Naive thymus-derived CD4-positive, alpha-beta T cell (primary cell): Measurements from ENCODE around the gene SIGMAR1. TPM values are rescaled to one million over a fixed set of nuclear protein-coding genes. Genes with fewer than 3 reads are reported as not detected.
A peak's percentile ranks its signal among the peaks of the same experiment; 100 is the strongest.

Source experiments
- ATAC-seq: fragments of 150-1000 bp; cut with Tn5 transposase; 2 replicates; pipeline ENCODE4 v1.10.0; 2021; ENCODE audit warnings: mild to moderate bottlenecking, moderate library complexity
- CTCF ChIA-PET: fragments of 350-600 bp; sonication (Branson Sonifier 250); formaldehyde crosslinking; loops from one replicate; lab custom pipeline; 2021; ENCODE audit warnings: antibody characterized with exemption; lab: Charles Lee
- POLR2A ChIA-PET: fragments of 350-600 bp; sonication (Branson Sonifier 250); formaldehyde crosslinking; loops from one replicate; lab custom pipeline; 2021; ENCODE audit warnings: antibody characterized with exemption, inconsistent platforms; lab: Charles Lee
- DNase-seq, 9 donors: peaks; one replicate each; pipeline versions ENCODE4 v3.0.0 to v3.0.0-alpha.2; 2020 to 2022; ENCODE audit warnings: mixed read lengths in 1 of 9
- H3K27ac ChIP-seq: one replicate; pipeline ENCODE4 v1.7.0; 2013; ENCODE audit warnings: mild to moderate bottlenecking, low read depth, low read length, moderate library complexity
- H3K27me3 ChIP-seq, 2 donors: one replicate each; pipeline ENCODE4 v1.7.0; 2013; ENCODE audit warnings: low read length in 2 of 2, mild to moderate bottlenecking in 2 of 2, moderate library complexity in 2 of 2; ENCODE audit not compliant: control insufficient read depth in 2 of 2, insufficient read depth in 2 of 2
- H3K36me3 ChIP-seq, 3 experiments: 1 replicate in 2 of 3; 2 replicates in 1 of 3; pipeline ENCODE4 v1.7.0; 2013; ENCODE audit warnings: low read length in 3 of 3, mild to moderate bottlenecking in 3 of 3, moderate library complexity in 1 of 3; ENCODE audit not compliant: insufficient read depth in 3 of 3, control insufficient read depth in 2 of 3
- H3K4me1 ChIP-seq, 2 donors: one replicate each; pipeline ENCODE4 v1.7.0; 2013; ENCODE audit warnings: low read length in 2 of 2, mild to moderate bottlenecking in 2 of 2, moderate library complexity in 1 of 2; ENCODE audit not compliant: control insufficient read depth in 2 of 2, insufficient read depth in 2 of 2
- H3K4me3 ChIP-seq: 2 replicates; pipeline ENCODE4 v1.7.0; 2013; ENCODE audit warnings: mild to moderate bottlenecking, low read length
- H3K9me3 ChIP-seq, 3 experiments: 1 replicate in 2 of 3; 2 replicates in 1 of 3; pipeline ENCODE4 v1.7.0; 2013; ENCODE audit warnings: low read length in 3 of 3; ENCODE audit not compliant: control insufficient read depth in 2 of 3
- H3K27ac Mint-ChIP-seq, 9 donors: one replicate each; pipeline ENCODE4 v1.8.0; 2020 to 2022; ENCODE audit warnings: mixed read lengths in 9 of 9, mild to moderate bottlenecking in 8 of 9, moderate library complexity in 5 of 9, inconsistent platforms in 2 of 9
- H3K27me3 Mint-ChIP-seq, 5 donors: one replicate each; pipeline ENCODE4 v1.8.0; 2021 to 2022; ENCODE audit warnings: mixed read lengths in 5 of 5, mild to moderate bottlenecking in 1 of 5
- H3K36me3 Mint-ChIP-seq, 5 donors: one replicate each; pipeline ENCODE4 v1.8.0; 2020 to 2022; ENCODE audit warnings: mixed read lengths in 5 of 5, mild to moderate bottlenecking in 3 of 5, inconsistent platforms in 1 of 5
- H3K4me1 Mint-ChIP-seq, 7 donors: one replicate each; pipeline ENCODE4 v1.8.0; 2020 to 2022; ENCODE audit warnings: mixed read lengths in 7 of 7, mild to moderate bottlenecking in 3 of 7, inconsistent platforms in 1 of 7
- H3K4me3 Mint-ChIP-seq, 10 donors: one replicate each; pipeline ENCODE4 v1.8.0; 2020 to 2022; ENCODE audit warnings: mild to moderate bottlenecking in 10 of 10, mixed read lengths in 10 of 10, moderate library complexity in 6 of 10, inconsistent platforms in 2 of 10
- H3K9me3 Mint-ChIP-seq, 11 donors: one replicate each; pipeline ENCODE4 v1.8.0; 2020 to 2022; ENCODE audit warnings: mixed read lengths in 11 of 11, mild to moderate bottlenecking in 4 of 11, inconsistent platforms in 1 of 11, moderate library complexity in 1 of 11
- intact Hi-C, 2 donors: fragments of 100-400 bp; cut with micrococcal nuclease; formaldehyde crosslinking; loops; one replicate each; pipeline ENCODE4 v1.15.1; 2023
- polyA plus RNA-seq, 2 donors: library from polyadenylated mRNA; unstranded; fragments of 300-500 nt; fragmentation: Illumina TruSeq; gene quantifications; one replicate each; pipeline ENCODE4 v1.2.3, GENCODE V29; 2021
- total RNA-seq, 6 experiments: library from RNA in 5 of 6; stranded (reverse) in 5 of 6; gene quantifications; 1 replicate in 5 of 6; 2 replicates in 1 of 6; pipeline ENCODE4 v1.2.3 and lab custom pipeline; 2021 to 2026

SIGMAR1 gene
- total RNA-seq = 10 to 100 TPM; 20.7 to 63.8 (median 46.0) TPM
- polyA plus RNA-seq = 100 to 1,000 TPM in 1 of 2 donors, 10 to 100 TPM in 1; 93.5 to 102 TPM
- 24.9 reads per million, percentile 55 among the genes with 10 or more reads in this experiment for total RNA-seq (lab: John Stamatoyannopoulos, UW)

DNA sequence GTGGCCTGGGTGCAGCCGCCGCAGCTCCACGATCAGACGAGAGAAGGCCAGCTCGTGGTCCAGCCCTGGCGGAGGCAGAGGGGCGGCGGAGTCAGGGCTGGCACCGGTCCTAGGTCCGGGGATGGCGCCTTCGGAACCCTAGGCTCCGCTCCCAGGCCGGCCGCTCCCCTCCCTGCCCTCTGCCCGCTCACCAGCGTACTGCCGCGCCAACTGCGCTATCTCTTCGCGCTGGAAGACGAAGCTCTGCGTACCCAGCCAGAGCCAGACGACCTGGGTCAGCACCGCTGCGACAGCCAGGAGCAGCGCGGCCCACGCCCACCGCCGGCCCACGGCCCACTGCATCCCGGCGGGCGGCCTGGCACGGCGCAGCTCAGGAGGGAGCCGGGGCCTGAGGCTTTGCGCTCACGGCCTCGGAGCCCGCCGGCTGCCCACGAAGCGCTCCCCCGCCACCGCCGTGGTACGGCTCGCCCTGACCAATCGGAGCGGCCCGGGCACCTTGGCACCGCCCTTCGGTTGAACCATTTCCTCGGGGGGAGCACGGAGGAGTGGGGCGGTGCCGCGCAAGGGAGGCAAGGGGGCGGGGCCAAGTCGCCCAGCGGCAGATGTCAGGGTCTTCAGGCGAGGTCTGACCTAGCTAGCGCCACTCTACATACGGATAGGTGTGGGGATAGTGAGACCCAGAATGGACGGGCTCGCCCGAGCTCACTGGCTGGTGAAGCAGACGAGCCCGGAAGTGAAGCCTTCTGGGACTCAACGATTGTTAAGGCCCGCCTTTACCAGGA, at the start of gene SIGMAR1:
Gene SIGMAR1 (minus strand): TSS at position 432 of the 782 bp plus-strand sequence. CDS start 90 bp downstream, at position 342.
- Mint-ChIP-seq H3K36me3 (peaks cover 0 to 5% (median 3%) of the 10 kb centered on the region in 5 donors), H3K27me3 (no peaks in the 10 kb centered on the region), H3K27ac (peak within 1 kb of the TSS; percentile 88 to 98 (median 95)), H3K9me3 (peaks cover 0 to 1% (median 0%) of the 10 kb centered on the region in 11 donors), H3K4me1 (peaks cover 26 to 45% (median 37%) of the 10 kb centered on the region in 7 donors), H3K4me3 (peak within 1 kb of the TSS; percentile 88 to 93 (median 90))
- intact Hi-C loops = loop anchor here (1.0 to 10.0 kb wide), 11 partner anchors 9 to 967 kb away; partner anchors contain the start of genes DNAI1 (in 2 of the 2), DNAJB5 (in 2 of the 2), FAM219A (in 2 of the 2) and GALT (in 2 of the 2)
- Histone ChIP-seq H3K27me3 (no peaks in the 10 kb centered on the region), H3K36me3 (peaks cover 0 to 13% (median 0%) of the 10 kb centered on the region in 3 experiments), H3K4me1 (peaks cover 21 to 22% of the 10 kb centered on the region in 2 donors), H3K9me3 (no peaks in the 10 kb centered on the region), H3K27ac (peak within 1 kb of the TSS; percentile 70), H3K4me3 (peak within 1 kb of the TSS; percentile 94)
- ChIA-PET CTCF (interaction anchor here (0.5 to 8.0 kb wide), 12 partner anchors 9 to 386 kb away, joined by 3 to 98 read pairs (median 6); partner anchors contain the start of genes DCTN3, GALT and RPP25L), POLR2A (interaction anchor here (0.6 to 7.0 kb wide), 21 partner anchors 8 to 1090 kb away, joined by 3 to 99 read pairs (median 5); partner anchors contain the start of genes ARID3C, CCL27, DCTN3 and GALT)
- DNase-seq (peak; percentile 88 to 97 (median 95)), ATAC-seq (peak; percentile 97)

DNA sequence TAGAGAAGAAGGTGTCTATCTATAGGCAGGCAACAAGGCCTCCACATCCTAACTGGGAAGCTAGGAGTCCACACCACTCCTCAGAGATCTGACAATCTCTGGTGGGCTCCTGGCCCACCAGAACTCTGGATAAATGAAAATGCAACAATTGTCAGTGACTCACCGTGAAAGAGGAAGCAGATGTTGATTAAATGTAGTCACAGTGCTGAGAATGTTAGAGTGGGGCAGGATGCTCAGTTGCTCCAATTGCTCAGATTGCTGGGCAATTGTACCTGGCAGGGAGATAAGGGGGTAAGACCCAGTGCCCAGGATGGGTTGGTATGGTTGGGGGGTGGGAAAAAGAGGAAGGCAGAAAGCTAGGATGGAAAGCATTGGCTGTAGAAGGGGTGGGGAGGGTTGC, 49.1 kb upstream of the SIGMAR1 start:
- H3K9me3 Mint-ChIP-seq = no peaks in the 10 kb centered on the region
- peaks cover 0 to 7% (median 0%) of the 10 kb centered on the region in 5 donors for H3K27me3 Mint-ChIP-seq
- Histone ChIP-seq H3K4me3 (no peak overlapping the region), H3K27ac (no peak overlapping the region), H3K27me3 (no peaks in the 10 kb centered on the region), H3K36me3 (no peaks in the 10 kb centered on the region), H3K4me1 (no peaks in the 10 kb centered on the region), H3K9me3 (no peaks in the 10 kb centered on the region)
- H3K4me1 Mint-ChIP-seq = peaks cover 0 to 2% (median 0%) of the 10 kb centered on the region in 7 donors
- ATAC-seq (no peak), DNase-seq (no peak)
- CTCF ChIA-PET = interaction anchor here (0.5 kb wide), 1 partner anchor 12 kb away, joined by 3 read pairs; no protein-coding TSS in a partner anchor
- no peaks in the 10 kb centered on the region for H3K36me3 Mint-ChIP-seq
- no peak overlapping the region for H3K4me3 Mint-ChIP-seq
- no peak overlapping the region for H3K27ac Mint-ChIP-seq
- POLR2A ChIA-PET = no interaction called here
- intact Hi-C loops = no loop called here

DNA sequence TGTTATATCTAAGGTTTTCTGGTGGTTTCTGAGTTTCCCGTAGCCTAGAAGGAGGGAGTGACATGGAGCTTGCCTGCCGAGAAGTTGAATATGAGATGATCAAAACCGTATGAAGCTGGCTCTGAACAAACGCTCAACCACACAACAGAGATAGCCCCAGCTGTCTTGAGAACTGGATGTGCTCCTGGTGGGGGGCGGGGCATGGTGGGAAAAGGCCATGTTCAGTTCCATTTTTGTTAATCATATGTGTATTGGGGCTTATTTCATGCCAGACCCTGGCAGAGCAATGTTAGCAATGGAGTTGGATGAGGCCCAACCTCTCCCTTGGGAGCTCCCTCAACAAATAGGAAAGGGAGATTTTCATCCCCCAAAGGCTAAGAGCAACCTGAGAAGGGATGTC, 48.6 kb upstream of the SIGMAR1 start:
- Mint-ChIP-seq H3K9me3 (no peaks in the 10 kb centered on the region), H3K4me1 (peaks cover 0 to under 1% (median 0%) of the 10 kb centered on the region in 7 donors), H3K27ac (no peak overlapping the region), H3K36me3 (no peaks in the 10 kb centered on the region), H3K27me3 (peaks cover 0 to 7% (median 0%) of the 10 kb centered on the region in 5 donors), H3K4me3 (no peak overlapping the region)
- no peak for DNase-seq
- no peaks in the 10 kb centered on the region for H3K4me1 ChIP-seq
- H3K4me3 ChIP-seq = no peak overlapping the region
- POLR2A ChIA-PET = interaction anchor here (0.7 kb wide), 1 partner anchor 23 kb away, joined by 3 read pairs; no protein-coding TSS in a partner anchor
- H3K27ac ChIP-seq = no peak overlapping the region
- ATAC-seq = no peak
- no peaks in the 10 kb centered on the region for H3K36me3 ChIP-seq
- no peaks in the 10 kb centered on the region for H3K9me3 ChIP-seq
- CTCF ChIA-PET = interaction anchor here (0.5 kb wide), 1 partner anchor 12 kb away, joined by 3 read pairs; no protein-coding TSS in a partner anchor
- intact Hi-C loops = no loop called here
- no peaks in the 10 kb centered on the region for H3K27me3 ChIP-seq

DNA sequence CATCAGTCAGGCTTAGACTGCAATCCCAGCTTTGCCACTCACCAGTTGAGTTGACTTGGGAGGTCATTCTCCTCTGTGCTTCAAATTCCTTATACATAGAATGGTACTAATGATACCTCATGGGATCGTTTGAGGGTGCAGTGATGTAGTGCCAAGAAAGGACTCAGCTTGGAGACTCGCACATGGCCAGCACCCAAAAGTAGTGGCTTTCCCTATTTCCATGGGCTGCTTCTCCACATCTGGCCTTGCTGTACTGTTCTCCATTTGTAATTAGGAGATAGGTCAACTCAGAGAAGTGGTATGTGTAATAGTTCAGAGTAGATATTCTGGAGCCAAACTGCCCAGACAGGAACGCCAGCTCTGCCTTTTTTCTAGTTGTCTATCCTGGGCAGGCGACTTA, 48.0 kb upstream of the SIGMAR1 start:
- H3K4me1 ChIP-seq = no peaks in the 10 kb centered on the region
- no peaks in the 10 kb centered on the region for H3K4me1 Mint-ChIP-seq
- POLR2A ChIA-PET = interaction anchor here (0.7 kb wide), 1 partner anchor 22 kb away, joined by 3 read pairs; no protein-coding TSS in a partner anchor

DNA sequence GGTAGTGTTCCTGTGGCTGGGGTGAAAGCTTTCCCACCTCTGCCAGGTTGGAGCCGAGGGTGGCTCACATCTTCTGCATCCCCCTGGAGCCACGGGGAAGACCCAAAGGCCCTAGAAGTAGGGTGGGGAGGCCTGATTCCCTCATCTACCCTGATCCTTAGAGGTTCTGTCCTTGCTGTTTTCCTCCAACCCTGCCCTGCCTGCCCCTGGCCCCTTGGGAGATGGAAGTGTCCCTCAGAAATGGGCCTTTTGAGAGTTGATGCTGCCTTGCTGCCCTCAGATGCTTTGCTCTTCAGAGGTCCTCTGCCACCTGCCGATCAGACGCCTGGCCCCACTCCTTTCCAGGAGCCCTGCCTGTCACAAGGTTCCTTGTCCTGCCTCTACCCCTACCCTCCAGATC, 47.2 kb upstream of the SIGMAR1 start:
- no peak overlapping the region for H3K4me3 ChIP-seq
- intact Hi-C loops = no loop called here
- Mint-ChIP-seq H3K9me3 (no peaks in the 10 kb centered on the region), H3K27ac (no peak overlapping the region), H3K27me3 (peaks cover 0 to 7% (median 0%) of the 10 kb centered on the region in 5 donors), H3K36me3 (peaks cover 0 to 5% (median 2%) of the 10 kb centered on the region in 5 donors), H3K4me1 (no peaks in the 10 kb centered on the region), H3K4me3 (no peak overlapping the region)
- H3K36me3 ChIP-seq = no peaks in the 10 kb centered on the region
- H3K27ac ChIP-seq = no peak overlapping the region
- POLR2A ChIA-PET = no interaction called here
- no peaks in the 10 kb centered on the region for H3K27me3 ChIP-seq
- ATAC-seq (no peak), DNase-seq (no peak)
- CTCF ChIA-PET = no interaction called here
- H3K4me1 ChIP-seq = no peaks in the 10 kb centered on the region
- H3K9me3 ChIP-seq = no peaks in the 10 kb centered on the region

More for the DNA sequence above, 48.0 kb upstream of the SIGMAR1 start:
- DNase-seq (no peak), ATAC-seq (no peak)
- CTCF ChIA-PET = no interaction called here
- Histone ChIP-seq H3K4me3 (no peak overlapping the region), H3K27me3 (no peaks in the 10 kb centered on the region), H3K9me3 (no peaks in the 10 kb centered on the region), H3K36me3 (no peaks in the 10 kb centered on the region), H3K27ac (no peak overlapping the region)
- H3K4me3 Mint-ChIP-seq = no peak overlapping the region
- H3K27me3 Mint-ChIP-seq = peaks cover 0 to 7% (median 0%) of the 10 kb centered on the region in 5 donors
- H3K9me3 Mint-ChIP-seq = no peaks in the 10 kb centered on the region
- peaks cover 0 to 5% (median 2%) of the 10 kb centered on the region in 5 donors for H3K36me3 Mint-ChIP-seq
- H3K27ac Mint-ChIP-seq = no peak overlapping the region
- intact Hi-C loops = no loop called here

DNA sequence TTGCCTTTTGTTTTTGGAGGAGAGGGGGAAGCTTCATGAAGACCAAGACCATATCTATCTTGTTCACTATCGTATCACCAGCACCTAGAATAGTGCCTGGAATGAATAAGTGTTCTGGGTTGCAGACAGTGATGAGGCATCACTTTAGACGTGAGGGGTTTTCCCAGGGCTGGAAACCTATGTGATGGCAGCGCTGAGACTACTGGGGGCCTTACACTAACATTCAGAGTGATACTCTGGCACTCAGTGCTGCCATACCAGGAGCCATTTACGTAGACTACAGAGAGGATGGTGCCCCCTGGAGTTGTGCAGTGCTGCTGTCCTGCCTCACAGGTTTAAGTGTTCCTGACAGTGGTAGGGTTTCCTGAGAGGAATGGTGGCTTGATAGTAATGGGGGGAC, 46.6 kb upstream of the SIGMAR1 start:
- ATAC-seq = no peak
- H3K36me3 Mint-ChIP-seq = peaks cover 0 to 5% (median 2%) of the 10 kb centered on the region in 5 donors

More for the DNA sequence above, 46.6 kb upstream of the SIGMAR1 start:
- Mint-ChIP-seq H3K4me1 (no peaks in the 10 kb centered on the region), H3K4me3 (no peak overlapping the region), H3K27ac (no peak overlapping the region), H3K9me3 (no peaks in the 10 kb centered on the region), H3K27me3 (peaks cover 0 to 7% (median 0%) of the 10 kb centered on the region in 5 donors)
- no peak overlapping the region for H3K4me3 ChIP-seq
- H3K9me3 ChIP-seq = no peaks in the 10 kb centered on the region
- DNase-seq = no peak
- intact Hi-C loops = no loop called here
- ChIA-PET CTCF (no interaction called here), POLR2A (no interaction called here)
- no peak overlapping the region for H3K27ac ChIP-seq
- no peaks in the 10 kb centered on the region for H3K36me3 ChIP-seq
- no peaks in the 10 kb centered on the region for H3K4me1 ChIP-seq
- H3K27me3 ChIP-seq = no peaks in the 10 kb centered on the region
